Posterior vena cava (tissue), 2 donors: ENCODE data around the gene STPG4. TPM values are rescaled to one million over a fixed set of nuclear protein-coding genes. Genes with fewer than 3 reads are reported as not detected.

ENCODE experiments used
- DNase-seq: peaks from one replicate; pipeline ENCODE4 v3.0.0-alpha.2; 2020; ENCODE audit warnings: low spot score
- intact Hi-C, 2 donors: fragments of 100-400 bp; cut with DNase I; formaldehyde crosslinking; loops; one replicate each; pipeline versions ENCODE4 v1.14.1 to v1.14.2; 2022 to 2023
- total RNA-seq, 2 donors: library from RNA; stranded (reverse); fragmentation: NEBNext Ultra II Directional; extraction: Animal tissue kit (Norgen Biotek cat#: 25700); gene quantifications; one replicate each; pipeline ENCODE4 v1.2.1, GENCODE V29; 2021
- donor health status: DM: yes; HTN: yes; CAD: no.
- donor health status: DM: yes; HTN: yes; CAD: no.

The STPG4 gene
- total RNA-seq, 2 donors from 2014 or later: 0.52 TPM; not detected in 1

DNA sequence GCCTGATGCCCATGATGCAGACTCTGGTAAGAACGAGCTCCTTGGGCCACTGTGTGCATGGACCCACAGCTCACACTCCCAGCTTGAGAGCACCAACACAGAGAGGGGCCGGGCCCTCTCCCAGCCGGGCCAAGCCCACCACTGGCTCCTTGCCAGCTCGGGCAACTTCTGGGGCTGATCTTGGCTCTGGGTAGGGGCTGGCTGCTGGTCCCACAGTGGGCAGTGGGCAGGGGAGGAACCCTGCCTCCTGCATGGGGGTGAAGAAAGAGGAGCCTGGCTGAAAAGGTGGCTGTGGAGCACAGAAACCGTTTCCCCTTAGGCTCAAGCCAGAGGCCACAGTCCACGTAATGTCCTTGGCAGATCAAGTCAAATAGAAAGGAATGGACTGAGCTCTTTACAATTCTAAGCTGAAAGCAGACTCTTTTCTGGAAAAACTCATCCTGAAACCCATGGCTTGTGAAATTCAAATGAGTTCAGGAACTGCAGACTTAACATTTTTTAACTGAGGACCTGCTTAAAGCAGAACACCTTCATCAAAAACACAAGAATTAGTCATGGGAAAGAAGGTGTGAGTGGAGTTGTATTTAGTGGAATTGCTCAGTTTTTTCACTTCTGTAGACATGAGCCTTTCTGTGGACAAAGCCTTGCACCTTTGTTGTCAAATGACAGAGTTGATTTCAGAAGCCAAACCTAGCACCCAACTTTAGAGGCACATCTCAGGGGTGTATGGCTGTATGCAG, 104.9 kb downstream of the STPG4 start:
- intact Hi-C loops: no loop called here
- DNase-seq: no peak

- DNase-seq: no peak
- intact Hi-C loops: loop anchor here in 1 of 2 donors (10.0 kb wide), 1 partner anchor 225 kb away; no protein-coding TSS in a partner anchor
These were observed 105.6 kb downstream of the STPG4 start for GRCh38 chr2:47049502-47049901.

DNA sequence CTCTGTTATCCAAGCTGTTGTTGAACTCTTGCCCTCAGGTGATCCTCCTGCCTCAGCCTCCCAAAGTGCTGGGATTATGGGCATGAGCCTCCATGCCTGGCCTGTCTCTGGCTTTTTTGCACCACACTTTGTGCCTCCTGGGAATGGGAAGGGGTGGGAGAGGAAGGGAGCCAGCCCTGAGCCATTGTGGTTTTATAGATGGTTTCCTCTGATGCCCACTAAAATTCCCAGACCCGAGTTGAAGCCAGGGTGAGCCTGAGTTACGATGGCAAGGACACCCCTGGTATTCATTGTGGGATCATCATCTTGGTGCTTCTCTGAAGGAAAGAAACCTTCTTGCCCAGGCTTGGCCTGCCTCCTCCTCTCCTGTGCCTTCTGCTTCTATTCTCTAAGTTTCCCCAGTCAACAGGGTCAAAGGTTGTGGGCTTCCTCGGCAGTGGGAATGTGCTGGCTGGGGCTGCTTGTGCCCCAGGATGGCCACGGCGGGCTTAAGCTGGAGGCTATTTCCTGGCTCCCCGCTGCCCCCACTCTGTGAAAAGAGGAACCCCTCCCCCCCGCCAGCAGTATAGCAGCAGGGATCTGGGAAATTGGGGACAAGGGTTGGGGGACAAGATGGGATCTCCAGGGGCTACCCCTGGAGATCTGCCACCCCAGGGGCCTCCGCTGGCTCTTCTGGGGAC, 106.2 kb downstream of the STPG4 start:
- DNase-seq: no peak
- intact Hi-C loops: loop anchor here in 1 of 2 donors (10.0 kb wide), 1 partner anchor 226 kb away; no protein-coding TSS in a partner anchor

- intact Hi-C loops: loop anchor here in 1 of 2 donors (10.0 kb wide), 1 partner anchor 229 kb away; no protein-coding TSS in a partner anchor
- no peak for DNase-seq
These were observed 108.8 kb downstream of the STPG4 start for GRCh38 chr2:47046271-47046670.

GRCh38 chr2:47043891-47044239, 111.2 kb downstream of the STPG4 start:
- intact Hi-C loops: loop anchor here in 1 of 2 donors (10.0 kb wide), 1 partner anchor 231 kb away; no protein-coding TSS in a partner anchor
- no peak for DNase-seq

- no peak for DNase-seq
- intact Hi-C loops: loop anchor here in 1 of 2 donors (10.0 kb wide), 1 partner anchor 231 kb away; no protein-coding TSS in a partner anchor
These were observed 111.8 kb downstream of the STPG4 start for GRCh38 chr2:47043142-47043890.

DNA sequence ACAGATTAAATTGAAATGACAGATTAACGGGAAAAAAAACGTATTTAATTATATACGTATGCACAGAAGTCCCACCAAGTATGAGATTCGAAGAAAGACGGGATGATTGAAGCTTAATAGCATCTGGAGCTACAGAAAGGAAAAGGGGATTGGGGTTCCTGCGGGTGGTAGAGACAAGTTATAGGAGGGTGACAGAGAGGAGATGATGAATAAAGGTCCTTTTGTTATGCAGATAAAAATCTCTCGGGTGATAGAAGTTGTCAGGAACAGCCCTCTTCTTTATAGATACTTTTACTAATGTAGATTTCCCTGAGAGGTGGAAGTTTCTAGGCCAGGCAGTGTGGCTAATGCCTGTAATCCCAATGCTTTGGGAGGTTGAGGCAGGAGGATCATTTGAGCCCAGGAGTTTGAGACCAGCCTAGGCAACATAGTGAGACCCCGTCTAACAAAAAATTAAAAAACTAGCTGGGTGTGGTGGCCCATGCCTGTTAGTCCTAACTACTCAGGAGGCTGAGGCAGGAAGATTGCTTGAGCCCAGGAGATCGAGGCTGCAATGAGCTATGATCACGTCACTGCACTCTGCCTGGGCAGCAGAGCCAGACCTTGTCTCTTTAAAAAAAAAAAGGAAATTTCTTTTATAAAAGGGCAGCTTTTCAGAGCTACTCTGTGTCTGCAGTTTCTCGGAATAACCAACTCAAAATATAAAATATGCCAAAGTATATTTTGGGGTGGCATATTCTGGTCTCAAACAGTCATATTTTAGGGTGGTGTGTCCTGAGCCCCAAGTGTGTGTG, 113.0 kb downstream of the STPG4 start:
- intact Hi-C loops: loop anchor here in 1 of 2 donors (10.0 kb wide), 1 partner anchor 233 kb away; no protein-coding TSS in a partner anchor
- DNase-seq: no peak

GRCh38 chr2:47041063-47041462, 114.0 kb downstream of the STPG4 start:
- no peak for DNase-seq
- intact Hi-C loops: loop anchor here in 1 of 2 donors (10.0 kb wide), 1 partner anchor 234 kb away; no protein-coding TSS in a partner anchor

DNA sequence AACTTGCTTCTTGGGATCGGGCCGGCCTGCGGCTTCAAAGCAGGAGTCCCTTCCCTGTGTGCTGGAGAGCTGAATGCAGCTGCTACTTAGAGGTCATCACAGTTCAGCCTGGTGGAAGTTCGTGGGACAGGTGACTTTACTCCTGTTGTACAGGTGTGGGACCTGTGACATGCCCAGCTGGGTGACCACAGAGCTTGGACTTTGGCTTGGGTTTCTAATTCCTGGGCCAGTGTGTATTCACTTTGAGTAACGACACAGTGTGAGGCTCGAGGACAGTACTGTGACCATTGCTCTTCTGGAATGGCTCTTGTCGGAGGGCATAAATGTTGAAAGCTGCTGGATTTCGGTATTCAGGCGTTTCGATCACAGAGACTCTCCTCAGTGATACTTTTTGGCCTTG, 114.5 kb downstream of the STPG4 start:
- DNase-seq: no peak
- intact Hi-C loops: loop anchor here in 1 of 2 donors (10.0 kb wide), 1 partner anchor 234 kb away; no protein-coding TSS in a partner anchor

GRCh38 chr2:47039913-47040562, 115.1 kb downstream of the STPG4 start:
- DNase-seq: no peak
- intact Hi-C loops: loop anchor here in 1 of 2 donors (10.0 kb wide), 1 partner anchor 235 kb away; no protein-coding TSS in a partner anchor

DNA sequence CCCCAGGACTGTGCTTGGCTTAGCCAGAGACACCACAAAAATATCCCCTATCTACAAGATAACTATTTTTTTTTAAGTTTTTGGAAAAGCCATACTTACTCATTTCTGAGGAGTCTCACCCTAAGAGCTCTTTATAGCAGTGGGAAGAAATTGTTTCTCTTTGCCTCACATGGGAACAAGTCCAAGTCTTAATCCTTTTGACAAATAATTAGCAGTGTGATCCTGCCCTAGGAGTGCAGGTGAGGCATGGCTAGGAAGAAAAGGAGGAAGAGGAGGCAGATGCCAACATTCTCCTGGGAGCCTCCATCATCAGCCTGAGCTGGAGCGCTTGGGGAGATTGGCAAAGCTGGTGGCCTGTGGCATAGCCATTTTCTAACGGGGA, 115.6 kb downstream of the STPG4 start:
- DNase-seq: no peak
- intact Hi-C loops: no loop called here

- DNase-seq: no peak
- intact Hi-C loops: no loop called here
These were observed 116.2 kb downstream of the STPG4 start for GRCh38 chr2:47038656-47039488.

- intact Hi-C loops: no loop called here
- DNase-seq: no peak
These were observed 117.4 kb downstream of the STPG4 start for GRCh38 chr2:47037678-47038077.

Other genes starting within 250 kb of the STPG4 start
- gene MCFD2, start 239.5 kb downstream of the STPG4 start, total RNA-seq: 100 to 1,000 TPM; 111 to 137 TPM
- gene TTC7A, start 214.1 kb downstream of the STPG4 start, total RNA-seq: 10 to 100 TPM; 23.1 to 32.7 TPM
- 100 to 1,000 TPM; 553 to 610 TPM for gene CALM2, start 21.2 kb upstream of the STPG4 start, total RNA-seq
- under 1 TPM; 0.19 to 0.74 TPM for gene EPCAM, start 214.0 kb upstream of the STPG4 start, total RNA-seq
- 1 to 10 TPM; 6.7 to 7.9 TPM for gene MSH2, start 247.8 kb upstream of the STPG4 start, total RNA-seq